KMS-11 (cell line): ENCODE results near the gene RAB44.

ENCODE experiments used
- H2AFZ ChIP-seq: fragments of 200-600 bp; sonication (generic); 2 replicates; pipeline ENCODE4 v1.6.1; 2016; ENCODE audit warnings: antibody characterized with exemption, mixed run types, low read depth
- H3K27ac ChIP-seq: fragments of 200-600 bp; sonication (generic); 2 replicates; pipeline ENCODE4 v1.6.1; 2016; ENCODE audit warnings: mild to moderate bottlenecking, mixed run types
- H3K27me3 ChIP-seq: fragments of 200-600 bp; sonication (generic); 2 replicates; pipeline ENCODE4 v1.6.1; 2017; ENCODE audit warnings: mild to moderate bottlenecking, low read depth, mixed run types, moderate library complexity; ENCODE audit not compliant: insufficient read depth
- H3K36me3 ChIP-seq: fragments of 200-600 bp; sonication (generic); 2 replicates; pipeline ENCODE4 v1.6.1; 2017; ENCODE audit warnings: mild to moderate bottlenecking, mixed run types; ENCODE audit not compliant: insufficient read depth
- H3K4me1 ChIP-seq: fragments of 200-600 bp; sonication (generic); 2 replicates; pipeline ENCODE4 v1.6.1; 2016; ENCODE audit warnings: mild to moderate bottlenecking, low read depth, mixed run types; ENCODE audit not compliant: poor library complexity, severe bottlenecking
- H3K4me2 ChIP-seq: fragments of 200-600 bp; sonication (generic); 2 replicates; pipeline ENCODE4 v1.7.0; 2016; ENCODE audit warnings: mild to moderate bottlenecking, mixed run types
- H3K4me3 ChIP-seq: fragments of 200-600 bp; sonication (generic); IDR thresholded peaks from 2 replicates; pipeline ENCODE4 v1.6.1; 2017; ENCODE audit warnings: low read depth, low read length, mixed read lengths; ENCODE audit not compliant: insufficient read depth
- H3K79me2 ChIP-seq: fragments of 200-600 bp; sonication (generic); 2 replicates; pipeline ENCODE4 v1.6.1; 2016; ENCODE audit warnings: low read depth, mixed run types; ENCODE audit not compliant: insufficient read depth
- H3K9ac ChIP-seq: fragments of 200-600 bp; sonication (generic); 2 replicates; pipeline ENCODE4 v1.6.1; 2016; ENCODE audit warnings: mild to moderate bottlenecking, mixed run types
- H4K20me1 ChIP-seq: fragments of 200-600 bp; sonication (generic); 2 replicates; pipeline ENCODE4 v1.6.1; 2016; ENCODE audit warnings: mild to moderate bottlenecking, mixed run types; ENCODE audit not compliant: insufficient read depth
- CTCF ChIP-seq: fragments of 200-600 bp; sonication (generic); conservative IDR thresholded peaks from 2 replicates; pipeline ENCODE4 v1.6.1; 2017; ENCODE audit warnings: low read depth, mild to moderate bottlenecking, antibody characterized with exemption, low read length, moderate library complexity, mixed read lengths

RAB44 gene

GRCh38 chr6:36769183-36769675, 71.6 kb downstream of the RAB44 start:
- H3K27ac ChIP-seq, result no peak overlapping the region
- no peaks in the 10 kb centered on the region for H3K79me2 ChIP-seq
- no peak for TF ChIP-seq CTCF
- no peak overlapping the region for H3K4me2 ChIP-seq
- no peaks in the 10 kb centered on the region for H4K20me1 ChIP-seq
- H3K27me3 ChIP-seq, result no peaks in the 10 kb centered on the region
- H3K4me1 ChIP-seq, result peaks cover 5% of the 10 kb centered on the region
- no peaks in the 10 kb centered on the region for H3K36me3 ChIP-seq
- no peak overlapping the region for H3K4me3 ChIP-seq
- no peak overlapping the region for H2AFZ ChIP-seq
- no peak overlapping the region for H3K9ac ChIP-seq

GRCh38 chr6:36769676-36770499, 72.3 kb downstream of the RAB44 start:
- no peak overlapping the region for H3K9ac ChIP-seq
- H3K4me2 ChIP-seq, result no peak overlapping the region
- H3K4me3 ChIP-seq, result no peak overlapping the region
- no peaks in the 10 kb centered on the region for H3K27me3 ChIP-seq
- TF ChIP-seq CTCF, result no peak
- no peak overlapping the region for H3K27ac ChIP-seq
- peaks cover 5% of the 10 kb centered on the region for H3K4me1 ChIP-seq
- H3K36me3 ChIP-seq, result no peaks in the 10 kb centered on the region
- H4K20me1 ChIP-seq, result no peaks in the 10 kb centered on the region
- no peaks in the 10 kb centered on the region for H3K79me2 ChIP-seq
- H2AFZ ChIP-seq, result no peak overlapping the region

GRCh38 chr6:36771145-36771544, 73.5 kb downstream of the RAB44 start:
- Histone ChIP-seq H3K4me1 (no peaks in the 10 kb centered on the region), H2AFZ (no peak overlapping the region), H3K4me3 (no peak overlapping the region), H3K79me2 (no peaks in the 10 kb centered on the region), H4K20me1 (no peaks in the 10 kb centered on the region), H3K27ac (no peak overlapping the region), H3K36me3 (no peaks in the 10 kb centered on the region), H3K27me3 (no peaks in the 10 kb centered on the region), H3K9ac (no peak overlapping the region), H3K4me2 (no peak overlapping the region)
- no peak for TF ChIP-seq CTCF

GRCh38 chr6:36772397-36772796, 74.8 kb downstream of the RAB44 start:
- Histone ChIP-seq H3K9ac (no peak overlapping the region), H3K79me2 (no peaks in the 10 kb centered on the region), H3K27me3 (no peaks in the 10 kb centered on the region; the same call in 1 of the 2 replicates), H2AFZ (no peak overlapping the region), H3K36me3 (no peaks in the 10 kb centered on the region), H4K20me1 (no peaks in the 10 kb centered on the region), H3K4me3 (no peak overlapping the region), H3K4me2 (no peak overlapping the region), H3K4me1 (no peaks in the 10 kb centered on the region), H3K27ac (no peak overlapping the region)
- no peak for TF ChIP-seq CTCF
